ENCODE measurements around the gene QRFP.
"Not testable (repeated sequence)": the region's sequence is repeated elsewhere in the genome, so short reads cannot be mapped to it uniquely, and the experiment has no call there.

DNA sequence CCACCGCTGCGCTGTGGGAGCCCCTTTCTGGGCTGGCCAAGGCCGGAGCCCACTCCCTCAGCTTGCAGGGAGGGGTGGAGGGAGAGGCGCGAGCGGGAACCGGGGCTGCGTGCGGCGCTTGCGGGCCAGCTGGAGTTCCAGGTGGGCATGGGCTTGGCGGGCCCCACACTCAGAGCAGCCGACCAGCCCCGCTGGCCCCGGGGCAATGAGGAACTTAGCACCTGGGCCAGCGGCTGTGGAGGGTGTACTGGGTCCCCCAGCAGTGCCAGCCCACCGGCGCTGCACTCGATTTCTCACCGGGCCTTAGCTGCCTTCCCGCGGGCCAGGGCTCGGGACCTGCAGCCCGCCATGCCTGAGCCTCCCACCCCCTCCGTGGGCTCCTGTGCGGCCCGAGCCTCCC, 13.4 kb upstream of the QRFP start:
- TF ChIP-seq, protein P1, sequence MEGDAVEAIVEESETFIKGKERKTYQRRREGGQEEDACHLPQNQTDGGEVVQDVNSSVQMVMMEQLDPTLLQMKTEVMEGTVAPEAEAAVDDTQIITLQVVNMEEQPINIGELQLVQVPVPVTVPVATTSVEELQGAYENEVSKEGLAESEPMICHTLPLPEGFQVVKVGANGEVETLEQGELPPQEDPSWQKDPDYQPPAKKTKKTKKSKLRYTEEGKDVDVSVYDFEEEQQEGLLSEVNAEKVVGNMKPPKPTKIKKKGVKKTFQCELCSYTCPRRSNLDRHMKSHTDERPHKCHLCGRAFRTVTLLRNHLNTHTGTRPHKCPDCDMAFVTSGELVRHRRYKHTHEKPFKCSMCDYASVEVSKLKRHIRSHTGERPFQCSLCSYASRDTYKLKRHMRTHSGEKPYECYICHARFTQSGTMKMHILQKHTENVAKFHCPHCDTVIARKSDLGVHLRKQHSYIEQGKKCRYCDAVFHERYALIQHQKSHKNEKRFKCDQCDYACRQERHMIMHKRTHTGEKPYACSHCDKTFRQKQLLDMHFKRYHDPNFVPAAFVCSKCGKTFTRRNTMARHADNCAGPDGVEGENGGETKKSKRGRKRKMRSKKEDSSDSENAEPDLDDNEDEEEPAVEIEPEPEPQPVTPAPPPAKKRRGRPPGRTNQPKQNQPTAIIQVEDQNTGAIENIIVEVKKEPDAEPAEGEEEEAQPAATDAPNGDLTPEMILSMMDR (IDR thresholded peaks at IDR 0.05), result not testable (repeated sequence)
- TF ChIP-seq POLR2A, EP300 (IDR thresholded peaks at IDR 0.05): not testable (repeated sequence)

Measured in ovary (tissue), 3 donors.